Measurements from ENCODE around the gene ZNF236. TPM values are rescaled to one million over a fixed set of nuclear protein-coding genes. Genes with fewer than 3 reads are reported as not detected.

ZNF236 gene
- total and polyA plus RNA-seq, 11 donors: 1.9 to 17.0 (median 10.4) TPM

- Histone ChIP-seq H3K4me1 (peaks cover 0 to 15% (median 4%) of the 10 kb centered on the region in 12 donors), H3K4me3 (no peak overlapping the region), H3K27ac (no peak overlapping the region), H3K36me3 (no peaks in the 10 kb centered on the region), H3K27me3 (no peaks in the 10 kb centered on the region), H3K9me3 (no peaks in the 10 kb centered on the region)
- intact Hi-C loops (cut with DNase I): no loop called here
- WGBS, 4 donors: 94 to 95% (median 94%) methylated on average over 21 to 31 of the region's 31 CpGs
- no peak for ATAC-seq
- peak in 1 of 5 donors; percentile 3 for DNase-seq
- TF ChIP-seq CTCF (IDR thresholded peaks at IDR 0.05) (no peak), POLR2A (IDR thresholded peaks at IDR 0.05) (no peak)
Measured at GRCh38 chr18:76979111-76979751, 156.9 kb downstream of the ZNF236 start.

GRCh38 chr18:76979906-76980305, 157.5 kb downstream of the ZNF236 start:
- ATAC-seq (no peak), DNase-seq (no peak)
- TF ChIP-seq CTCF (IDR thresholded peaks at IDR 0.05): no peak
- TF ChIP-seq POLR2A (IDR thresholded peaks at IDR 0.05): no peak
- no peaks in the 10 kb centered on the region for H3K27me3 ChIP-seq
- intact Hi-C loops (cut with DNase I): loop anchor here in 8 of 10 donors (5.0 to 10.0 kb wide), 3 partner anchors 55 to 178 kb away; no protein-coding TSS in a partner anchor
- 84 to 87% (median 86%) methylated on average over 17 of the region's 17 CpGs for WGBS, 4 donors
- H3K27ac ChIP-seq: no peak overlapping the region
- H3K4me1 ChIP-seq: peaks cover 0 to 15% (median 4%) of the 10 kb centered on the region in 12 donors
- H3K36me3 ChIP-seq: peaks cover 0 to 4% (median 0%) of the 10 kb centered on the region in 9 donors
- no peaks in the 10 kb centered on the region for H3K9me3 ChIP-seq
- H3K4me3 ChIP-seq: no peak overlapping the region

GRCh38 chr18:76980663-76981395, 158.5 kb downstream of the ZNF236 start:
- intact Hi-C loops (cut with DNase I): loop anchor here in 8 of 10 donors (5.0 to 10.0 kb wide), 3 partner anchors 56 to 179 kb away; no protein-coding TSS in a partner anchor
- DNase-seq: peak in 1 of 5 donors; percentile 6
- Histone ChIP-seq H3K27ac (no peak overlapping the region), H3K36me3 (peaks cover 0 to 4% (median 0%) of the 10 kb centered on the region in 9 donors), H3K27me3 (no peaks in the 10 kb centered on the region), H3K4me3 (no peak overlapping the region), H3K9me3 (no peaks in the 10 kb centered on the region), H3K4me1 (peaks cover 0 to 15% (median 4%) of the 10 kb centered on the region in 12 donors)
- ATAC-seq: no peak
- TF ChIP-seq POLR2A (IDR thresholded peaks at IDR 0.05) (no peak), CTCF (IDR thresholded peaks at IDR 0.05) (no peak)
- 80 to 87% (median 84%) methylated on average over 23 of the region's 23 CpGs for WGBS, 4 donors

- peak in 1 of 5 donors; percentile 4 for DNase-seq
- no peak for TF ChIP-seq CTCF (IDR thresholded peaks at IDR 0.05)
- ATAC-seq: no peak
- intact Hi-C loops (cut with DNase I): loop anchor here in 8 of 10 donors (5.0 to 10.0 kb wide), 3 partner anchors 57 to 179 kb away; no protein-coding TSS in a partner anchor
- no peak overlapping the region for H3K4me3 ChIP-seq
- no peaks in the 10 kb centered on the region for H3K27me3 ChIP-seq
- WGBS, 4 donors: 74 to 77% (median 76%) methylated on average over 11 to 13 of the region's 13 CpGs
- H3K4me1 ChIP-seq: peaks cover 0 to 15% (median 4%) of the 10 kb centered on the region in 12 donors
- peaks cover 0 to 4% (median 0%) of the 10 kb centered on the region in 9 donors for H3K36me3 ChIP-seq
- H3K27ac ChIP-seq: no peak overlapping the region
- no peaks in the 10 kb centered on the region for H3K9me3 ChIP-seq
Measured at GRCh38 chr18:76981396-76981968, 159.1 kb downstream of the ZNF236 start.
